ENCODE measurements around the gene GLIPR2.
"Not testable (repeated sequence)": the region's sequence is repeated elsewhere in the genome, so short reads cannot be mapped to it uniquely, and the experiment has no call there.

The GLIPR2 gene

DNA sequence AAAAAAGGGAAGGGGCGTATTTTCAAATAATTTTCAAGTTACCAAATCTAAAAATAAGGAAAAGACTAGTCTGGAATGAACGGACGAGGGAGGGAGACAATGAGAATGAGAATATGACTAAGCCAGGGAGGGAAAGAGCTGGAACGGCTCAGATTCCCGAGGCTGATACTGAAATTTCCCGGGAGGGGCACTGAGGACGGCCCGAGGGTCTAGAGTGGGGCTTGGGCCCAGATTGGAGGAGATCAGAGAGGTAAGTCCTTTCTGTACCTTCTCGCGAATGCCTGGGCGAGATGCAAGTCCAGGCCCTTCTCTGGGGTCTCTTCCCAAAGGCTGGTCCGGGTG is 29.3 kb downstream of the GLIPR2 start:
- no peak for FAIRE-seq

GRCh38 chr9:36166168-36166927 is 29.8 kb downstream of the GLIPR2 start:
- FAIRE-seq, result no peak

DNA sequence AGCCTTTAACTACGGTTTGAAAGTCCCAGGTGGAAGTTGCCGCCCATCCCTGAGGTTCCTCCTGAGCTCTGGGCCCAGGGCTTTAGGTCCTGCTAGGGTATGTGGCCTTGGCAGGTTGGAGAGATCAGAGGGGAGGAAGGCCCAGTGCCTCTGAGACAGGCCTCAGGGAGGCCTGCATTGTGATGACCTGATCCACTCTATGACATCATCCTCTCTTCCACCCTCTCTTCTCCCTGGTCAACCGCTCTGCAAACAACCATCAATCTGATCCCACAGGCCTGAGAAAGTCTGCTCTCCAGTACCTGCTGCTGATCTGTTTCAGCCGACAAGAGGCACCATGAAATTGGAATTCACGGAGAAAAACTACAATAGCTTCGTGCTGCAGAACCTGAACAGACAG is 32.6 kb downstream of the GLIPR2 start, which contains the start of gene CCIN:
CCIN (plus strand) TSS at position 223 of the 400 bp plus-strand sequence; CDS start at position 338, 115 bp downstream.
- no peak for FAIRE-seq

GRCh38 chr9:36169708-36170107 is 33.2 kb downstream of the GLIPR2 start:
- no peak for FAIRE-seq

DNA sequence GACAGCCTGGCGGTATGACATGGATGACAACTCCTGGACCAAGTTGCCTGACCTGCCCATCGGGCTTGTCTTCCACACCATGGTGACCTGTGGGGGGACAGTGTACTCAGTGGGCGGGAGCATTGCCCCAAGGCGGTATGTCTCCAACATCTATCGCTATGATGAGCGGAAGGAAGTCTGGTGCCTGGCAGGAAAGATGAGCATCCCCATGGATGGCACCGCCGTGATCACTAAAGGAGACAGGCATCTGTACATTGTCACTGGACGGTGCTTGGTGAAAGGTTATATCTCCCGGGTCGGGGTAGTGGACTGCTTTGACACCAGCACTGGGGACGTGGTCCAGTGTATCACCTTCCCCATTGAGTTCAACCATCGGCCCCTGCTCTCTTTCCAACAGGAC is 34.0 kb downstream of the GLIPR2 start:
- FAIRE-seq, result no peak

DNA sequence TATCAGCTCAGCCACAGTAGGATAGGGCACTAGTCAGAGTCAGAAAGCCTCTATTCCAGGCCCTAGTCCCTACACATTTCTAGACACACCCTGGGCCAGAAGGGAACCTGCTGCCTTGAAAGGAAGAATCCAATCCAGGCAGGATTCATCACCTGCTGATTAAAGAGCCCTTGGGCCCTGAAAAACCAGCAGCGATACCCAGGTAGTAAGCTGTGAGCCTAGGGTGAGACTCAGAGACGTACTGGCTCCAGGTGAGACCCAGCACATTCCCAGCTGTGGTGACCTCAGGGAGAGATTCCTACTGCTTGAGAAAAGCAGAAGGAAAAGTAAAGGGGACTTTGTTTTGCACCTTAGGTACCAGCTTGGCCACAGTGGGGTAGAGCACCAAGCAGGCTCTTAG is 37.3 kb downstream of the GLIPR2 start:
- FAIRE-seq, result no peak

GRCh38 chr9:36174271-36174670 is 37.7 kb downstream of the GLIPR2 start:
- no peak for FAIRE-seq

- FAIRE-seq, result no peak
These were observed 38.2 kb downstream of the GLIPR2 start for GRCh38 chr9:36174731-36175130.

- not testable (repeated sequence) for FAIRE-seq
These were observed 38.7 kb downstream of the GLIPR2 start for GRCh38 chr9:36175209-36175608.

DNA sequence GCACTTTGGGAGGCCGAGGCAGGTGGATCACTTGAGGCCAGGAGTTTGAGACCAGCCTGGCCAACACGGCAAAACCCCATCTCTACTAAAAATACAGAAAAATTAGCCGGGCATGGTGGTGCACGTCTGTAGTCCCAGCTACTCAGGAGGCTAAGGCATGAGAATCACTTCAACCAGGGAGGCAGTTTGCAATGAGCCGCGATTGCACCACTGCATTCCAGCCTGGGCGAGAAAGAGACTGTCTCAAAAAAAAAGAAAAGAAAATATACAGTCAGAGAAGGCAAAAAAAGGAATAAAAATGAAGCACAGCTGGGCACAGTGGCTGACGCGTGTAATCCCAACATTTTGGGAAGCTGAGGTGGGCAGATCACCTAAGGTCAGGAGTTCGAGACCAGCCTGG is 40.0 kb downstream of the GLIPR2 start:
- not testable (repeated sequence) for FAIRE-seq

DNA sequence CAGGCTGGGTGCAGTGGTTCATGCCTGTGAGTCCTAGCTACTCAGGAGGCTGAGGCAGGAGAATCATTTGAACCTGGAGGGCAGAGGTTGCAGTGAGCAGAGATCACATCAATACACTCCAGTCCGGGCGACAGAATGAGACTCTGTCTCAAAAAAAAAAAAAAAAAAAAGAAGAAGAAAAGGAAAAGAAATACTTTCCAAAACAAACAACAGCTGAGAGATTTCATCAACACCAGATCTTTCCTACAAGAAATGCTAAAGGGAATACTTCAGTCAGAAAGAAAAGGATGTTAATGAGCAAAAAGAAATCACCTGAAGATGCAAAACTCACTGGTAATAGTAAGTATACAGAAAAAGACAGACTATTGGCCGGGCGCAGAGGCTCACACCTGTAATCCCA is 41.0 kb downstream of the GLIPR2 start:
- FAIRE-seq, result no peak

- not testable (repeated sequence) for FAIRE-seq
These were observed 43.7 kb downstream of the GLIPR2 start for GRCh38 chr9:36180243-36180642.

GRCh38 chr9:36187414-36187813 is 50.9 kb downstream of the GLIPR2 start:
- no peak for FAIRE-seq

DNA sequence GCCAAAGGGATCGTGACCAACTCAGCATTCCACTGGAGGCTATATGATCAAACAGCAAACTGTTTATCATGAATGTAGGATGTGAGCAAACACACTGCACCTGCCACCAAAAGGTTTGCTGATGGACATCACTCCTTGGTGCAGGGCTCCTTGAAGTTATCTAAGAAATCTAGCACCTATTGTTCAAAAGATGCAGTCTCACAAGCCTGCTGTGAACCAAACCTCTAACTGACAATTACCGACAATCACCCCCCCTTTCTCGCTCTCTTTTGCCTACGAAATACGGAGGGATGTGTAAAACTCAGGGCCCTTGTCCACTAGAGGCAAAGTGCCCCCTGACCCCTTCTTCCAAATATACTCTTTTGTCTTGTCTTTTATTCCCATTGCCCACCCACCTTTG is 51.7 kb downstream of the GLIPR2 start:
- FAIRE-seq, result no peak

DNA sequence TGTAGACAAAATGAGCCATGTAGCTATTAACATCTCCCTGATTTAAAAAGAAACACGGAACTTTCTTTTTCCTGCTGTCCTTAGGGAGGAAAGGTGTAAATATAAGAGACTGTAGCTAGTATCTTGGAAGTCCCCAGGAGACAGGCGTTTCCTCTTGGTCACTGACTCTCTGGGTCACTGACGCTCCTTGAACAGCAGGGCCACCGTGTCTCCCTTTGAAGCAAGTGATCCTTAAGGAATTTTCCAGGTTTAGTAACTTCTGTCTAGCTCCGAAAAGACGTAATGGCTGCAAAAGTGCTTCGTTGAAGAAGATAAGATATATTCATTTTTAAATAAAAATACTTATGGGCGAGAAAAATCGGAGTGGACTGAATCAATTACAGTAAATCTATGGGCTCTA is 53.4 kb downstream of the GLIPR2 start:
- FAIRE-seq, result no peak

DNA sequence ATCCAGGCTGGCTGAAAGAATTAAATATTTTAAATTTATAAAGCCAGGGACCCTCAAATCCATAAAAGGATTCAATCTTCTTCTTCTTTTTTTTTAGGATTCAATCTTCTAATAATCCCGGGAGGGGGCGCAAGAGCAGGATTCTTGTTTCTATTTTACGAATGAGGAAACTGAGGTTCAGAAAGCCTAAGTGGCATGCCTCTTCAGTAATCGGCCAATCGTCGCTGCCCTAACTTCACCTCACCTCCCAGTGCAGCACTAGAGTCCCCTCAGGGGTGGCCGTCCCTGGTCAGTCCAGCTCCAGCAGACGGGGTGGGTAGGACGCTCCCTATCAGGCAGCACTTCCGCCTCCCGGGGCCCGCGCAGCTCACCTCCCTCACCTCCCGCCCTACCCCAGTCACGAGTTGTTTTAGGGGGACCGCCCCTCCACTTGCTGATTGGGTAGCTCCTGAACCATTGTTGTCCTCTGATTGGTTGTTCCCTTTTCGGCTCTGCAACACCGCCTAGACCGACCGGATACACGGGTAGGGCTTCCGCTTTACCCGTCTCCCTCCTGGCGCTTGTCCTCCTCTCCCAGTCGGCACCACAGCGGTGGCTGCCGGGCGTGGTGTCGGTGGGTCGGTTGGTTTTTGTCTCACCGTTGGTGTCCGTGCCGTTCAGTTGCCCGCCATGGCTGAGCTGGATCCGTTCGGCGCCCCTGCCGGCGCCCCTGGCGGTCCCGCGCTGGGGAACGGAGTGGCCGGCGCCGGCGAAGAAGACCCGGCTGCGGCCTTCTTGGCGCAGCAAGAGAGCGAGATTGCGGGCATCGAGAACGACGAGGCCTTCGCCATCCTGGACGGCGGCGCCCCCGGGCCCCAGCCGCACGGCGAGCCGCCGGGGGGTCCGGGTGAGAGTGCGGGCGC is 54.1 kb downstream of the GLIPR2 start, which contains the start of gene CLTA:
CLTA (plus strand) TSS at position 534 of the 902 bp plus-strand sequence; CDS start at position 670, 136 bp downstream.
- FAIRE-seq, result peak; percentile 95

DNA sequence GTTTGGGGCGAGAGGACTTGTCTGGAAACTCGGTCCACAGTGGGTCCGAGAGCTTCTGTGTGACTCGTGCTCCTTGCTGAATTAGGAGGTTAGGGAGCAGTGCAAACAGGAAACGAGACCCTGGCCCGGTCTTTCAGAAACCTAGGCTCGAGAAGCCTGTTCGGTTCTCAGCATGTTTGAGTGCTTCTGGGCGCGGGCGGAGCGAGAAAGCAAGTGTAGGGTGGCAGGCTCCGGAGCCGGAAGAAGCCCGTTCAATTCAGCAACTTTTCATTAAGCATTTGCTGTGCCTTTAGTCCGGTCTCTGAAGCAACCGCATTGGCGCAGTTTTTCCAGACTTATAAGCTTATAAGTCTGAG is 54.7 kb downstream of the GLIPR2 start:
- FAIRE-seq, result no peak

DNA sequence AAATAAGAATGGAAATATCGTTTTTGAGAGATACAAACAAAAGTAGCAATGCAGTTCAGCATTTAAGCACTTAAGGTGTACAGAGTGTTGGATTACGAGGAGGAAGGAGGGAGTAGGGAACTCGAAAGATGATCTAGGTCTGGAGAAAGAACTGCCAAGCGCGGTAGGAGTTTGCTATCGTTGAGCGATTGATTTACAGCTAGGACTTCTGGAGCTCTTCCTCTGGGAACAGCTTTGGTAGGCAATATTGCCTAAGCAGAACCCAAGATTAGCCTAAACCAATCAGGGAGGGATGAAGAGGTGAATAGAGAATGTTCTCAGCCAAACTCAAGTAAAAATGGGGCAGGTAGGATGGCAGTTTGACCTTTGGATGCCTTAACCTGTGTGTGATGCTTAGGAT is 55.2 kb downstream of the GLIPR2 start:
- no peak for FAIRE-seq

- no peak for FAIRE-seq
These were observed 55.7 kb downstream of the GLIPR2 start for GRCh38 chr9:36192196-36192595.

- no peak for FAIRE-seq
These were observed 56.5 kb downstream of the GLIPR2 start for GRCh38 chr9:36193023-36193422.

DNA sequence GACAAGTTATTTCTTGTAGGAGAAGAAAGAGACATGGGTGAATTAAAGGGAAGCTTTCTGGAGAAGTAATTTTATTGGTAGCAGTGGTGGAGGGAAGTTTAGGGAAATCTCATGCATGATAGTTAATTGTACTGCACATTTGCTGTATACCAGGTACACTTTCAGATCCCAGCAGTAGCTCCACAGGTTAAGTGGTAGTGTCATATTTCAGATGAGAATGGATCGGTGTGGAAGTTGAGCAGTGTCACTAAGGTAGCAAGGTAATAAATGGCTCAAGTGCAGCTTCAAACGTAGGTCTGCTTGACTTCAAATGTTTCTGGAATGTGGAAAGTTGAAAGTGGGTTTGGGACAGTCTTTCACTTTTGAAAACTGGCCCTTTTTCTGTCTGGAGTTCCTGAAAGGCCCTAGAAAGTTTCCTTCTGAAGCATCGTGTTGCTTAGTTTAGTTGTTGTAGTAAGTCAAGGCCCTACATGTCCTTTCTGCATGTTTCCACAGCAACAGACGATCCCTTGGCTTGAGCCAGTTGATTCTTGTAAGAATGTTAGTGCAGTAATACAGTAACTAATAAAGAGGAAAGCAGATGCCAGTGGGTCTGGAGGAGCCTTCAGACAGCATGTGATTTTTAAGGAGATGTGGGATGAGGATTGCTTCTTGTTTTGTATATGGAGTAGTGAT is 57.9 kb downstream of the GLIPR2 start:
- FAIRE-seq, result no peak

- no peak for FAIRE-seq
These were observed 68.5 kb downstream of the GLIPR2 start for GRCh38 chr9:36204906-36205547.

DNA sequence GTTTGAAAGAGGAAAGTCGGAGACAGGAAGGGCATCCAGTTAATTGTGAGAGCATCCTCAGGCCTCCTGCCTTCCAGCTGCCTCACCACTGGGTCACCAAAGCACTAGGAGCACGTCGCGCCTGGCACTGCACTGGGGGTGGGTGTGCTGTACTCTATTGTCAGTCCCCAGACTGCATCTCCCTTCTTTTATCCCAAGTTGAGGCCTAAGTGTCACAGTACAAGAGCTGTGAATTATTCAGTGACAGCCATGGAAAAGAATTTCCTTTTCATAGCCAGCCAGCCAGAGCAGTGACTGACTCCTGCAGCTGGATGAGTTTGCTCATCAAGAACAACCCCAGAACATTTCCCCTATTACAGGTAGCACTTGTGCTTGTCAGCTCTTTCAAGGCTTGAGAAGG is 70.5 kb downstream of the GLIPR2 start:
- no peak for FAIRE-seq

Measured in A204.1 (cell line).